WTC11 (cell line): ENCODE results near the gene SIT1. TPM values are rescaled to one million over a fixed set of nuclear protein-coding genes. Genes with fewer than 3 reads are reported as not detected.

Experiments used
- E2F1 ChIP-seq: sonication (generic); formaldehyde crosslinking; IDR thresholded peaks from 2 replicates; pipeline ENCODE4 v1.8.0; 2022; ENCODE audit warnings: mild to moderate bottlenecking, missing genetic modification reagents
- FOXP1 ChIP-seq: sonication (generic); formaldehyde crosslinking; IDR thresholded peaks from 2 replicates; pipeline ENCODE4 v1.8.0; 2022; ENCODE audit warnings: missing genetic modification reagents, mild to moderate bottlenecking, moderate library complexity, borderline replicate concordance
- FOXP4 ChIP-seq: sonication (generic); formaldehyde crosslinking; IDR thresholded peaks from 2 replicates; pipeline ENCODE4 v1.8.0; 2022; ENCODE audit warnings: mild to moderate bottlenecking, missing genetic modification reagents
- IRF2 ChIP-seq: sonication (generic); formaldehyde crosslinking; IDR thresholded peaks from 2 replicates; pipeline ENCODE4 v1.8.0; 2022; ENCODE audit warnings: low read depth, missing genetic modification reagents, borderline replicate concordance
- MAX ChIP-seq: sonication (generic); formaldehyde crosslinking; IDR thresholded peaks from 2 replicates; pipeline ENCODE4 v1.8.0; 2022; ENCODE audit warnings: mild to moderate bottlenecking, missing genetic modification reagents
- MLX ChIP-seq: sonication (generic); formaldehyde crosslinking; IDR thresholded peaks from 2 replicates; pipeline ENCODE4 v1.8.1; 2023; ENCODE audit warnings: mild to moderate bottlenecking, missing genetic modification reagents, moderate library complexity
- NFE2L1 ChIP-seq: sonication (generic); formaldehyde crosslinking; IDR thresholded peaks from 2 replicates; pipeline ENCODE4 v1.8.1; 2023; ENCODE audit warnings: missing genetic modification reagents
- NR2C2 ChIP-seq: sonication (generic); formaldehyde crosslinking; IDR thresholded peaks from 2 replicates; pipeline ENCODE4 v1.8.0; 2022; ENCODE audit warnings: mild to moderate bottlenecking, missing genetic modification reagents
- OVOL2 ChIP-seq: fragments of 250-450 bp; sonication (Bioruptor Pico); IDR thresholded peaks from 2 replicates; pipeline ENCODE4 v1.9.0; 2021; ENCODE audit warnings: mild to moderate bottlenecking, borderline replicate concordance
- PRRX2 ChIP-seq: fragments of 250-450 bp; sonication (Bioruptor Pico); IDR thresholded peaks from 2 replicates; pipeline ENCODE4 v1.8.0; 2021; ENCODE audit warnings: mild to moderate bottlenecking
- RELA ChIP-seq: sonication (generic); formaldehyde crosslinking; IDR thresholded peaks from 2 replicates; pipeline ENCODE4 v1.8.1; 2022; ENCODE audit warnings: missing genetic modification reagents, mild to moderate bottlenecking, borderline replicate concordance
- ZNF138 ChIP-seq: sonication (generic); formaldehyde crosslinking; conservative IDR thresholded peaks from 2 replicates; pipeline ENCODE4 v1.8.1; 2022; ENCODE audit warnings: mild to moderate bottlenecking, moderate library complexity, missing genetic modification reagents
- ZNF281 ChIP-seq: sonication (generic); formaldehyde crosslinking; IDR thresholded peaks from 2 replicates; pipeline ENCODE4 v1.8.0; 2023; ENCODE audit warnings: mild to moderate bottlenecking, missing genetic modification reagents
- ZNF317 ChIP-seq: sonication (generic); formaldehyde crosslinking; IDR thresholded peaks from 2 replicates; pipeline ENCODE4 v1.8.1; 2023; ENCODE audit warnings: low read depth, mild to moderate bottlenecking, moderate library complexity, missing genetic modification reagents, borderline replicate concordance
- ZNF416 ChIP-seq: fragments of 250-450 bp; sonication (Bioruptor Pico); IDR thresholded peaks from 2 replicates; pipeline ENCODE4 v1.9.0; 2021; ENCODE audit warnings: mild to moderate bottlenecking, inconsistent platforms
- total RNA-seq: library from RNA; stranded (reverse); gene quantifications from 3 replicates; pipeline ENCODE4 v1.2.3, GENCODE V29; 2021
- TF ChIP-seq, protein P1 (sequence below): fragments of 250-450 bp; sonication (Bioruptor Pico); IDR thresholded peaks from 2 replicates; pipeline ENCODE4 v1.9.0; 2021; ENCODE audit warnings: mild to moderate bottlenecking
- TF ChIP-seq, protein P2 (sequence below): sonication (generic); formaldehyde crosslinking; IDR thresholded peaks from 2 replicates; pipeline ENCODE4 v1.8.1; 2023; ENCODE audit warnings: mild to moderate bottlenecking, moderate library complexity, missing genetic modification reagents
- TF ChIP-seq, protein P3 (sequence below): fragments of 250-450 bp; sonication (Bioruptor Pico); IDR thresholded peaks from 2 replicates; pipeline ENCODE4 v1.9.0; 2021; ENCODE audit warnings: moderate library complexity, mild to moderate bottlenecking, inconsistent platforms, borderline replicate concordance
- TF ChIP-seq, protein P4 (sequence below): sonication (generic); formaldehyde crosslinking; IDR thresholded peaks from 2 replicates; pipeline ENCODE4 v1.8.0; 2023; ENCODE audit warnings: missing genetic modification reagents, mild to moderate bottlenecking, borderline replicate concordance

The SIT1 gene
- total RNA-seq, 1 experiment from 2014 or later: 4.1 TPM

GRCh38 chr9:35689542-35690293, 39.0 kb upstream of the SIT1 start, which contains the start of gene TPM2 (continued):
- TF ChIP-seq IRF2 (CRISPR knock-in tag): no peak
- TF ChIP-seq OVOL2: no peak
- TF ChIP-seq, protein P1, sequence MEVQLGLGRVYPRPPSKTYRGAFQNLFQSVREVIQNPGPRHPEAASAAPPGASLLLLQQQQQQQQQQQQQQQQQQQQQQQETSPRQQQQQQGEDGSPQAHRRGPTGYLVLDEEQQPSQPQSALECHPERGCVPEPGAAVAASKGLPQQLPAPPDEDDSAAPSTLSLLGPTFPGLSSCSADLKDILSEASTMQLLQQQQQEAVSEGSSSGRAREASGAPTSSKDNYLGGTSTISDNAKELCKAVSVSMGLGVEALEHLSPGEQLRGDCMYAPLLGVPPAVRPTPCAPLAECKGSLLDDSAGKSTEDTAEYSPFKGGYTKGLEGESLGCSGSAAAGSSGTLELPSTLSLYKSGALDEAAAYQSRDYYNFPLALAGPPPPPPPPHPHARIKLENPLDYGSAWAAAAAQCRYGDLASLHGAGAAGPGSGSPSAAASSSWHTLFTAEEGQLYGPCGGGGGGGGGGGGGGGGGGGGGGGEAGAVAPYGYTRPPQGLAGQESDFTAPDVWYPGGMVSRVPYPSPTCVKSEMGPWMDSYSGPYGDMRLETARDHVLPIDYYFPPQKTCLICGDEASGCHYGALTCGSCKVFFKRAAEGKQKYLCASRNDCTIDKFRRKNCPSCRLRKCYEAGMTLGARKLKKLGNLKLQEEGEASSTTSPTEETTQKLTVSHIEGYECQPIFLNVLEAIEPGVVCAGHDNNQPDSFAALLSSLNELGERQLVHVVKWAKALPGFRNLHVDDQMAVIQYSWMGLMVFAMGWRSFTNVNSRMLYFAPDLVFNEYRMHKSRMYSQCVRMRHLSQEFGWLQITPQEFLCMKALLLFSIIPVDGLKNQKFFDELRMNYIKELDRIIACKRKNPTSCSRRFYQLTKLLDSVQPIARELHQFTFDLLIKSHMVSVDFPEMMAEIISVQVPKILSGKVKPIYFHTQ (CRISPR knock-in tag): no peak
- no peak for TF ChIP-seq NR2C2
- peak; percentile 30; the same call in 1 of the 2 replicates for TF ChIP-seq RELA (CRISPR knock-in tag)
- TF ChIP-seq ZNF281 (CRISPR knock-in tag): peak; percentile 10; the same call in 1 of the 2 replicates
- no peak for TF ChIP-seq MLX (CRISPR knock-in tag)
- TF ChIP-seq FOXP4: 0 out of 2 replicates have a peak, but pooled peaks have one; percentile 36
- TF ChIP-seq E2F1: no peak
- no peak for TF ChIP-seq ZNF416
- TF ChIP-seq, protein P2, sequence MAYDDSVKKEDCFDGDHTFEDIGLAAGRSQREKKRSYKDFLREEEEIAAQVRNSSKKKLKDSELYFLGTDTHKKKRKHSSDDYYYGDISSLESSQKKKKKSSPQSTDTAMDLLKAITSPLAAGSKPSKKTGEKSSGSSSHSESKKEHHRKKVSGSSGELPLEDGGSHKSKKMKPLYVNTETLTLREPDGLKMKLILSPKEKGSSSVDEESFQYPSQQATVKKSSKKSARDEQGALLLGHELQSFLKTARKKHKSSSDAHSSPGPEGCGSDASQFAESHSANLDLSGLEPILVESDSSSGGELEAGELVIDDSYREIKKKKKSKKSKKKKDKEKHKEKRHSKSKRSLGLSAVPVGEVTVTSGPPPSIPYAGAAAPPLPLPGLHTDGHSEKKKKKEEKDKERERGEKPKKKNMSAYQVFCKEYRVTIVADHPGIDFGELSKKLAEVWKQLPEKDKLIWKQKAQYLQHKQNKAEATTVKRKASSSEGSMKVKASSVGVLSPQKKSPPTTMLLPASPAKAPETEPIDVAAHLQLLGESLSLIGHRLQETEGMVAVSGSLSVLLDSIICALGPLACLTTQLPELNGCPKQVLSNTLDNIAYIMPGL: peak; percentile 58; the same call in 1 of the 2 replicates
- TF ChIP-seq, protein P3, sequence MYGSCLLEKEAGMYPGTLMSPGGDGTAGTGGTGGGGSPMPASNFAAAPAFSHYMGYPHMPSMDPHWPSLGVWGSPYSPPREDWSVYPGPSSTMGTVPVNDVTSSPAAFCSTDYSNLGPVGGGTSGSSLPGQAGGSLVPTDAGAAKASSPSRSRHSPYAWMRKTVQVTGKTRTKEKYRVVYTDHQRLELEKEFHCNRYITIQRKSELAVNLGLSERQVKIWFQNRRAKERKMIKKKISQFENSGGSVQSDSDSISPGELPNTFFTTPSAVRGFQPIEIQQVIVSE (CRISPR knock-in tag): no peak
- no peak for TF ChIP-seq PRRX2 (CRISPR knock-in tag)
- peak; percentile 61; the same call in 1 of the 2 replicates for TF ChIP-seq MAX
- TF ChIP-seq, protein P4, sequence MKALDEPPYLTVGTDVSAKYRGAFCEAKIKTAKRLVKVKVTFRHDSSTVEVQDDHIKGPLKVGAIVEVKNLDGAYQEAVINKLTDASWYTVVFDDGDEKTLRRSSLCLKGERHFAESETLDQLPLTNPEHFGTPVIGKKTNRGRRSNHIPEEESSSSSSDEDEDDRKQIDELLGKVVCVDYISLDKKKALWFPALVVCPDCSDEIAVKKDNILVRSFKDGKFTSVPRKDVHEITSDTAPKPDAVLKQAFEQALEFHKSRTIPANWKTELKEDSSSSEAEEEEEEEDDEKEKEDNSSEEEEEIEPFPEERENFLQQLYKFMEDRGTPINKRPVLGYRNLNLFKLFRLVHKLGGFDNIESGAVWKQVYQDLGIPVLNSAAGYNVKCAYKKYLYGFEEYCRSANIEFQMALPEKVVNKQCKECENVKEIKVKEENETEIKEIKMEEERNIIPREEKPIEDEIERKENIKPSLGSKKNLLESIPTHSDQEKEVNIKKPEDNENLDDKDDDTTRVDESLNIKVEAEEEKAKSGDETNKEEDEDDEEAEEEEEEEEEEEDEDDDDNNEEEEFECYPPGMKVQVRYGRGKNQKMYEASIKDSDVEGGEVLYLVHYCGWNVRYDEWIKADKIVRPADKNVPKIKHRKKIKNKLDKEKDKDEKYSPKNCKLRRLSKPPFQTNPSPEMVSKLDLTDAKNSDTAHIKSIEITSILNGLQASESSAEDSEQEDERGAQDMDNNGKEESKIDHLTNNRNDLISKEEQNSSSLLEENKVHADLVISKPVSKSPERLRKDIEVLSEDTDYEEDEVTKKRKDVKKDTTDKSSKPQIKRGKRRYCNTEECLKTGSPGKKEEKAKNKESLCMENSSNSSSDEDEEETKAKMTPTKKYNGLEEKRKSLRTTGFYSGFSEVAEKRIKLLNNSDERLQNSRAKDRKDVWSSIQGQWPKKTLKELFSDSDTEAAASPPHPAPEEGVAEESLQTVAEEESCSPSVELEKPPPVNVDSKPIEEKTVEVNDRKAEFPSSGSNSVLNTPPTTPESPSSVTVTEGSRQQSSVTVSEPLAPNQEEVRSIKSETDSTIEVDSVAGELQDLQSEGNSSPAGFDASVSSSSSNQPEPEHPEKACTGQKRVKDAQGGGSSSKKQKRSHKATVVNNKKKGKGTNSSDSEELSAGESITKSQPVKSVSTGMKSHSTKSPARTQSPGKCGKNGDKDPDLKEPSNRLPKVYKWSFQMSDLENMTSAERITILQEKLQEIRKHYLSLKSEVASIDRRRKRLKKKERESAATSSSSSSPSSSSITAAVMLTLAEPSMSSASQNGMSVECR: no peak; the same call in 1 of the 2 replicates
- TF ChIP-seq NFE2L1 (CRISPR knock-in tag): 0 out of 2 replicates have a peak, but pooled peaks have one; percentile 55
- TF ChIP-seq ZNF317 (CRISPR knock-in tag): no peak
- TF ChIP-seq ZNF138 (CRISPR knock-in tag): no peak
- TF ChIP-seq FOXP1 (CRISPR knock-in tag): peak; percentile 89
